ENCODE measurements around the gene PLCH2. TPM values are rescaled to one million over a fixed set of nuclear protein-coding genes. Genes with fewer than 3 reads are reported as not detected.

PLCH2 gene
- total RNA-seq, 4 donors from 2014 or later: 1.00 to 7.3 (median 4.6) TPM

GRCh38 chr1:2544093-2544874, 68.2 kb downstream of the PLCH2 start:
- in situ Hi-C loops (cut with MboI; ENCODE audit: low pct_ligation_motif_present in 1 of 4, low pct_unique_long_range_greater_than_20kb in 1 of 4, low sequenced_read_pairs in 3 of 4) (loop anchor here in 1 of 4 donors (10.0 to 25.0 kb wide), 2 partner anchors 129 to 357 kb away; partner anchors contain the start of genes FAAP20 and PEX10), intact Hi-C loops (cut with DNase I; ENCODE audit: low total_unique reads) (loop anchor here (5.0 kb wide), 1 partner anchor 67 kb away; the partner anchor contains the start of gene PLCH2)
- peaks cover 17% of the 10 kb centered on the region for H3K27me3 ChIP-seq
- no peak for DNase-seq
- H3K36me3 ChIP-seq: no peaks in the 10 kb centered on the region
- no peaks in the 10 kb centered on the region for H3K9me3 ChIP-seq
- H3K4me1 ChIP-seq: peaks cover 25 to 77% (median 67%) of the 10 kb centered on the region in 4 donors
- 68% methylated on average over 16 of the region's 26 CpGs; no CpG with 5 or more reads in 1 of the 2 donors for WGBS, 2 donors (ENCODE audit: low coverage in 1 of 2)
- no peak overlapping the region for H3K4me3 ChIP-seq
- TF ChIP-seq POLR2AphosphoS5 (IDR thresholded peaks at IDR 0.05): no peak
- TF ChIP-seq POLR2A (IDR thresholded peaks at IDR 0.05): no peak
- H3K27ac ChIP-seq: peak overlapping the region in 3 of 4 donors; percentile 5 to 96 (median 95)

DNA sequence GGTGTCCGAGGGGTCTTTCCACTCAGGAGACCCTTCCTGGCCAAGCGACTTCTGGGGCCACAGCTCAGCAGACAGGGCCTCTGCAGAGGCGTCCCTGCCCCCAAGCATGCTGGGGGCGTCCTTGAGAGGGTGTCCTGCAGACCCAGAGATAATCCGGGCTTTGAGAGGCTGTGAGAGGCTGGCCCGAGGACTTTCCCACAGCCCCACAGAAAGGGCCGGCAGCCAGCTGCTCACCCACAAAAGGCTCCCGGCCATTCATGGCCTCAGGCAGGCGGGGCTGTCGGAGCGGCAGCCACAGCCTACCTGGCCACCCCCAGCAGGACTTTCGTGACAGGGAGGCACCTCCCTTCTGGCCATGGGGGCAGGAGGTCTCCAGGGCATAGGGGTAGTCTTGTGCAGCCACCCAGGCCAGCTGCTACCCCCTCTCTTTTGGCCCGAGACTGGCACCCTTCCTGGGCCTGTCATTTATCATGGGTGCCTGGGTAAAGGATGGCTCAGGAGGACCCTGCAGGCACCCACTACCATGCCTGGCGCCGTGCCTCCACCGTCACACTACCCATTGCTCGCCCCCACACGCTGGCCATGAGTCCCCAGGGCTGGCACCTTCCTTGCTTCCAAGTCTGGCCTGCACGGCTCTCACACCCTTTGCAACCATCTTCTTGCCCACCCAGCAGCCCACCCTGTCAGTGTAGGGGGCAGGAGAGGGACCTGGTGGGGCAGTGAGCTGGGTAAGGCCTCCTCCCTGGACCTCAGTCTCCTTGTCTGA, 69.0 kb downstream of the PLCH2 start:
- intact Hi-C loops (cut with DNase I; ENCODE audit: low total_unique reads) (loop anchor here (5.0 kb wide), 2 partner anchors 68 to 128 kb away; partner anchors contain the start of gene PLCH2), in situ Hi-C loops (cut with MboI; ENCODE audit: low pct_ligation_motif_present in 1 of 4, low pct_unique_long_range_greater_than_20kb in 1 of 4, low sequenced_read_pairs in 3 of 4) (loop anchor here in 1 of 4 donors (10.0 to 25.0 kb wide), 2 partner anchors 130 to 358 kb away; partner anchors contain the start of genes FAAP20 and PEX10)
- Histone ChIP-seq H3K27me3 (peaks cover 12% of the 10 kb centered on the region), H3K9me3 (no peaks in the 10 kb centered on the region), H3K27ac (peak overlapping the region; percentile 95 to 96 (median 96)), H3K4me3 (no peak overlapping the region), H3K4me1 (peaks cover 27 to 85% (median 70%) of the 10 kb centered on the region in 4 donors), H3K36me3 (no peaks in the 10 kb centered on the region)
- WGBS, 2 donors (ENCODE audit: low coverage in 1 of 2): 51% methylated on average over 19 of the region's 19 CpGs; no CpG with 5 or more reads in 1 of the 2 donors
- no peak for DNase-seq
- TF ChIP-seq POLR2A (IDR thresholded peaks at IDR 0.05) (no peak), POLR2AphosphoS5 (IDR thresholded peaks at IDR 0.05) (no peak), EP300 (IDR thresholded peaks at IDR 0.05; ENCODE audit: low read depth) (no peak)
- TF ChIP-seq, protein P1, sequence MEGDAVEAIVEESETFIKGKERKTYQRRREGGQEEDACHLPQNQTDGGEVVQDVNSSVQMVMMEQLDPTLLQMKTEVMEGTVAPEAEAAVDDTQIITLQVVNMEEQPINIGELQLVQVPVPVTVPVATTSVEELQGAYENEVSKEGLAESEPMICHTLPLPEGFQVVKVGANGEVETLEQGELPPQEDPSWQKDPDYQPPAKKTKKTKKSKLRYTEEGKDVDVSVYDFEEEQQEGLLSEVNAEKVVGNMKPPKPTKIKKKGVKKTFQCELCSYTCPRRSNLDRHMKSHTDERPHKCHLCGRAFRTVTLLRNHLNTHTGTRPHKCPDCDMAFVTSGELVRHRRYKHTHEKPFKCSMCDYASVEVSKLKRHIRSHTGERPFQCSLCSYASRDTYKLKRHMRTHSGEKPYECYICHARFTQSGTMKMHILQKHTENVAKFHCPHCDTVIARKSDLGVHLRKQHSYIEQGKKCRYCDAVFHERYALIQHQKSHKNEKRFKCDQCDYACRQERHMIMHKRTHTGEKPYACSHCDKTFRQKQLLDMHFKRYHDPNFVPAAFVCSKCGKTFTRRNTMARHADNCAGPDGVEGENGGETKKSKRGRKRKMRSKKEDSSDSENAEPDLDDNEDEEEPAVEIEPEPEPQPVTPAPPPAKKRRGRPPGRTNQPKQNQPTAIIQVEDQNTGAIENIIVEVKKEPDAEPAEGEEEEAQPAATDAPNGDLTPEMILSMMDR (IDR thresholded peaks at IDR 0.05): no peak

DNA sequence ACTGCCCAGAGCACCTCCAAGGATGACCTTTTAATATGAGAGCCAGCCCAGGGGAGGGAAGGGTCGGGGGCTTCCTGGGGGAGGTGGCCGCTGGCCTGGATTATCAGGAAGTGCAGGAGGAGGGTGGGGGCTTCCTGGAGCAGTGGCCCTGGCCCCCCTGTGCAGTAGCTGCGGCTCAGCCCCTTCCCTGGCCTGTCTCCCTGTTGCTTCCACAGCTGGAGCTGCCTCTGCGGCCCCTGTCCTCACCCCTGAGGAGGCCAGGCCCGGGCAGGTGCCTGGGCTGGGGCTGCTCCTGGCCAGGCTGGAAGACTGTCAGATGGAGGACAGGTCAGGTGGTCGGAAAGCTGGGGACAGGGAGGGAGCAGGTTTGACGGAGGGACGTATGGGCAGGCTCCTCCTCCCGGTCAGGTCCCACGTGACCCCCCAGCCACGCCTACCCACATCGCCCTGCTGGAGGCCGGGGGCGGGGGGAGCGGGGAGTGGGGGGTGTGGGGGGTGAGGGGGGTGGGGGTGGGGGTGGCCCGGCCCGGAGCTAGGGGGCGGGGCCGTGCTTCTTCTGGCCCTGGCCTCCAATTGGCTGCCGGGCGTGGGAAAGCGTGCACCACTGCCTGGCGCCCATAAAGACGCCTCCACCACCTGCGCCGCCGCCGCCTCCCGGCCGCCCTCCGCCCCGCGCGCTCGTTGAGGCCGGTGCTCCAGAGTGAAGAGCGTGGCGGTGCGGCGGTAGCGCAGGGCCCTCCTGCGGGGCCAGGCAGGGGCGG, 69.8 kb downstream of the PLCH2 start:
- TF ChIP-seq POLR2A (IDR thresholded peaks at IDR 0.05): peak; percentile 63
- no peak for TF ChIP-seq EP300 (IDR thresholded peaks at IDR 0.05; ENCODE audit: low read depth)
- TF ChIP-seq POLR2AphosphoS5 (IDR thresholded peaks at IDR 0.05): peak; percentile 68 to 93 (median 88)
- TF ChIP-seq, protein P1 (IDR thresholded peaks at IDR 0.05): no peak
- 4% methylated on average over 13 of the region's 43 CpGs; no CpG with 5 or more reads in 1 of the 2 donors for WGBS, 2 donors (ENCODE audit: low coverage in 1 of 2)
- H3K4me1 ChIP-seq: peaks cover 23 to 81% (median 65%) of the 10 kb centered on the region in 4 donors

More for the DNA sequence above, 69.8 kb downstream of the PLCH2 start:
- no peaks in the 10 kb centered on the region for H3K9me3 ChIP-seq
- in situ Hi-C loops (cut with MboI; ENCODE audit: low pct_ligation_motif_present in 1 of 4, low pct_unique_long_range_greater_than_20kb in 1 of 4, low sequenced_read_pairs in 3 of 4): loop anchor here in 1 of 4 donors (10.0 to 25.0 kb wide), 2 partner anchors 131 to 359 kb away; partner anchors contain the start of genes FAAP20 and PEX10
- peak overlapping the region; percentile 37 to 57 (median 46) for H3K4me3 ChIP-seq
- intact Hi-C loops (cut with DNase I; ENCODE audit: low total_unique reads): loop anchor here (5.0 kb wide), 1 partner anchor 129 kb away; no protein-coding TSS in a partner anchor
- peaks cover 3% of the 10 kb centered on the region for H3K27me3 ChIP-seq
- H3K36me3 ChIP-seq: no peaks in the 10 kb centered on the region
- peak; percentile 95 for DNase-seq
- peak overlapping the region; percentile 95 to 96 (median 96) for H3K27ac ChIP-seq

Measured in transverse colon (tissue), 4 donors.